GM18909 (cell line): ENCODE measurements around the gene INPP5D.
A peak's percentile ranks its signal among the peaks of the same experiment; 100 is the strongest.

Experiments used
- ATAC-seq: cut with Tn5 transposase; IDR thresholded peaks from one replicate; pipeline ENCODE4 v1.9.1; 2021; ENCODE audit warnings: mild to moderate bottlenecking; ENCODE audit not compliant: unreplicated experiment, poor library complexity

The INPP5D gene

DNA sequence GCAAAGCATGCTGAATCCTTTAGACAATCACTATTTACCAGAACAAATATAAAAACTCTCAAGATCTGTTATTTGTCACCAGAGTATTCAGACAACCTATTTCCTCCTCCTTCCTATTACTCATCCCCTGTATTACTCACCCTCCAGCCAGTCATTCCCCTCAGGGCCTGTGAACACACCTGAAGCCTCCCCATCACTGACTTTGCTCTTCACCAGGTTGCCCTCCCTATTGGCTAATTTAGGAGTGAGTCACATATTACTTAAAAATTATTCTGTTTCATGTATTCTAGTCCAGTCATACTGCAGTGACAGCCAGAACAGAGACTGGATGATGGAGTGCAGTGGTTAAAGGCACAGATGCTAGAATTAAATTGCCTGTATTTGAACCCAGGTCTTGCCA lies 187.6 kb downstream of the INPP5D start:
- no peak for ATAC-seq

DNA sequence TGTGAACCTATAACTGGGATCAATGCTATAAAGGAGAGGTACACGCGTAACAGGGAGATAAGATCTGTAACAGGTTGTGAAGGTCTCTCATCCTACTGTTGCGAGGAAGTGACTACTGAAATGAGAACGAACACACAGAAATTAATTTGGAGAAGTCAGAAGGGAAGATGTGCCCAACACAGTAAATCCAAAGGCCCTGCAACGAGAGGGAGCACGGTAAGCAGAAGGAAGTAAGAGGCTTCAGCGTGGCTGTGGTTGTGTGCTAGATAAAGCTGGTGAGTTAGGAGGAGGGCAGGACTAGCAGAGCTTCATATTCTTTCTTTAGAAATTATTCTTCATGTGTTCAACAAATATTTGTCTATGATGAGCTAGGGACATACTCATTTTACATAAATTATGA lies 188.9 kb downstream of the INPP5D start:
- ATAC-seq = no peak

DNA sequence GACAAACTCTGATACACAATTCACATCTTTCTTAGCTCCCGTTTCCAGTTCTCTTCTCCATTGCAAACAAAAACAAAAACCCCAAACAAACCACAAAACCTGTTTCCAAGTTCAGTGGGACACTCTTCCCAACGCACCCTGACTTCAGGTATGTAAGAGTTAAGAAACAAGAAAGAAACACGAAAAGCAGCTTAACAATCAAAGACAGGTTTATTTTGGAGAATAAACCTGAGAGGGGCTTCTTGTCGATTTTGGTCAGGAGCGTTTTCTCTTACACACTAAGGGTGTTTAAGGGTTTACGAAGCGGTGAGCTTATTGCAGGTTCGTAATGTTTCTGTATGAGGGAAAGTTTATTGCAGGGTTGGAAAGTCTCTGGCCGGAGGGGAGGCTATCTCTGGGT lies 190.4 kb downstream of the INPP5D start:
- no peak for ATAC-seq

DNA sequence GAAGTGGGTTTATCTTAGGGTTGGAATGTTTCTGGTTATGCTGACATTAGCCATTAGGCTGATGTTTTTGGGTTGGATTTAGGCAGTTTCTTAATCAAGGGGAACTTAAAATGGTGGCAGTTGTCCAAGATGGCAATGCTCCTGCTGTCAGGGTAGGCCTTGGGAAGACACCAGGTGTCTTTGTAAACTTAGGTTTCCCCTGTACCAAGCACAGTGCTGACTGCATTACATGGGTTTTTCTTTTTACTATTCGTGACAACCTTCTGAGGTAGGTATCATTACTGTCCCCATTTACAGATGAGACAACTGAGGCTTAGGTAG lies 190.8 kb downstream of the INPP5D start:
- ATAC-seq = no peak

DNA sequence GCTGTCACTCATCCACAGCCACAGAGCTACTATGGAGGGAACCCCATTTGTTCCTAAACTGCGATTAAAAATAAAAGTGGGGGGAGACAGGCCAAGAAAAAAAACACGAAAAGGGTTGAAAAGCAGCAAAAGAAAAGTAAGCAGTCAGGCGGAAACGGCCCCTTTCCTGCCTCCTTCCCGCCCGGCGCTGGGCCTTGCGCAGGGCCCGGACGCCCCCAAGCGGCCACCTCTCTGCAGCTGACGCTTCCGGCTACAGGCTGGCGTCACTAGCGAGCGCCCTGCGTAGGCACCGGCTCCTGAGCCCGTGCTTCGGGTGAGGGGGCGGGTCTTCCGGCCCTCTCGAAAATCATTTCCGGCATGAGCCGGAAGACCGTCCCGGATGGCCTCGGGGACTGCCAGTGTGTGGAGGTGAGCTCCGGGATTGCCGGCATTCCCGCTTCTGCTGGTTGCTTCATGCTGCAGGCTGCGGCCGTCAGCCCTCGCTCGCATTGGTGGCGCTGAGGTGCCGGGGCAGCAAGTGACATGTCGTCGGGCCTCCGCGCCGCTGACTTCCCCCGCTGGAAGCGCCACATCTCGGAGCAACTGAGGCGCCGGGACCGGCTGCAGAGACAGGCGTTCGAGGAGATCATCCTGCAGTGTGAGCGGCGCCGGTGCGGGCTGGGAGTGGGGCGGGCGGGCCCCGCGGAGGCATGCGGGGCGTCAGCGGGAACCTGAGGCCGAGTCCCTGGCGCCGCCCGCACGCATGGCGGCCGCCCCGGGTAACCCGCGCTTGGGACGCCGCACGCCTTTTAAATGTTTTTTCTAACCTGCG lies 191.4 kb downstream of the INPP5D start, which contains the start of gene ATG16L1:
Gene ATG16L1 (plus strand): TSS at position 368 of the 811 bp plus-strand sequence. CDS start 155 bp downstream, at position 523.
- peak; percentile 95 for ATAC-seq

DNA sequence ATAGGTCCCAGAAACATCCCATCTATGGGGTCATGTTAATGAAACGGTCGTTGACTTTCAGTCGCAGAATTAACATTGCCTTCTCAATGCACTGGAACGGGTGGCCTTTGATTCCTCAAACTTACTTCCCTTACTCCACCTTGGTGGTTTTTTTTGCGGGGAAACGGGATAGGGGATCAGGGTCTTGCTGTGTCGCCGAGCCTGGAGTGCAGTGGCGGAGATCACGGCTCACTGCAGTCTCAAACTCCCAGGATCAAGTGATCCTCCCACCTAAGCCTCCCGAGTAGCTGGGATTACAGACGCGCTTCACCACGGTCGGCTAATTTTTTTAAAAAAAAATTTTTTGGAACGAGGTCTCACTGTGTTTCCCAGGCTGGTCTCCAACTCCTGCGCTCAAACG lies 192.1 kb downstream of the INPP5D start:
- ATAC-seq = no peak

DNA sequence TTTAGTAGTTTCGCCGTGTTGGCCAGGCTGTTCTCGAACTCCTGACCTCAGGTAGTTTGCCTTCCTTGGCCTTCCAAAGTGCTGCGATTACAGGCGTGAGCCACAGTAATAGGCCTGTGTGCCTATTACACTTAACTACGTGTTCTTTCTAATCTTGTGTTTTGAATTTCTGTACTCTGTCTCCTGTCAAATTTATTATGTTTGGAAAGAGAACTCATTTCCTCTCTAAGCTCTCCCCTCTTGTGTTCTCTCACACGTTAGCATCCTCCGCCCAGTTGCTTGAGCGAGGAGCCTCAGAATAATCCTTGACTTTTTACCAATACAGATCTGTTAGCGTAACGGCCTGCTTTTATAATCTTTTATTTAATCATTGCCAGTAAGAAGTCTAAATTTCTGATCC lies 195.0 kb downstream of the INPP5D start:
- no peak for ATAC-seq

DNA sequence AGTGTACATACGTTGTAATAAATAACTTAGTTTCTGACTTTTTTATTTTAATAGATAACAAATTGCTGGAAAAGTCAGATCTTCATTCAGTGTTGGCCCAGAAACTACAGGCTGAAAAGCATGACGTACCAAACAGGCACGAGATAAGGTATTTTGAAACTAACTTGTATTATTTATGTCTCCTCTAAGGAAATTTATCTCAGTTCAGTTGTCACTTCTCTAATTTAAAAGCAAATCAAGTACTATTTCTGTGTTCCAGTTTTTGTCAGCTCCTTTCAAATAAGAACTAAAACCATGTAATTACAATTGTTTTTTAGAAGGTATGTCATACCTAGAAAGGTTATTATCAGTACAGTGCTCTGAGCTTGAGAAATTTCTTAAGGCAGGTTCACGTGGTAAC lies 195.9 kb downstream of the INPP5D start:
- no peak for ATAC-seq
